Neutrophil (primary cell): ENCODE results near the gene DLX4.

Experiments
- H3K27ac ChIP-seq: fragments of 200-600 bp; sonication (generic); 2 replicates; pipeline ENCODE4 v1.5.1; 2016; ENCODE audit warnings: mild to moderate bottlenecking, moderate library complexity
- H3K27me3 ChIP-seq: fragments of 200-600 bp; sonication (generic); 2 replicates; pipeline ENCODE4 v1.6.0; 2016; ENCODE audit warnings: mild to moderate bottlenecking
- H3K36me3 ChIP-seq: fragments of 200-600 bp; sonication (generic); 2 replicates; pipeline ENCODE4 v1.5.1; 2017
- H3K4me1 ChIP-seq, 2 experiments: fragments of 200-600 bp in 1 of 2; sonication (generic) in 1 of 2; 1 replicate in 1 of 2; 2 replicates in 1 of 2; pipeline versions ENCODE4 v1.5.1 to v1.6.1; 2013 to 2016; ENCODE audit warnings: low read depth in 1 of 2, low read length in 1 of 2, mild to moderate bottlenecking in 1 of 2, moderate library complexity in 1 of 2; ENCODE audit not compliant: control insufficient read depth in 1 of 2, insufficient read depth in 1 of 2
- H3K4me3 ChIP-seq, 2 experiments: fragments of 200-600 bp in 1 of 2; sonication (generic) in 1 of 2; 1 replicate in 1 of 2; 2 replicates in 1 of 2; pipeline ENCODE4 v1.5.1; 2013 to 2016; ENCODE audit warnings: low read depth in 1 of 2, low read length in 1 of 2, mild to moderate bottlenecking in 1 of 2, moderate library complexity in 1 of 2
- H3K9me3 ChIP-seq: fragments of 200-600 bp; sonication (generic); 2 replicates; pipeline ENCODE4 v1.5.1; 2016
- CTCF ChIP-seq: fragments of 200-600 bp; sonication (generic); IDR thresholded peaks from 2 replicates; pipeline ENCODE4 v1.5.1; 2016; ENCODE audit warnings: antibody characterized with exemption

The DLX4 gene

GRCh38 chr17:49969134-49969759 is at the start of gene DLX4:
Gene DLX4 (plus strand): TSS chr17:49969190. CDS start chr17:49969469, 279 bp downstream.
- no peak within 1 kb of the TSS for H3K27ac ChIP-seq
- no peaks in the 10 kb centered on the region for H3K9me3 ChIP-seq
- no peaks in the 10 kb centered on the region for H3K36me3 ChIP-seq
- peak within 1 kb of the TSS; percentile 58 to 63 for H3K4me3 ChIP-seq
- TF ChIP-seq CTCF: no peak
- peaks cover 100% of the 10 kb centered on the region for H3K27me3 ChIP-seq
- H3K4me1 ChIP-seq: peaks cover 21 to 30% of the 10 kb centered on the region in 2 experiments

- Histone ChIP-seq H3K4me3 (no peak overlapping the region), H3K4me1 (no peaks in the 10 kb centered on the region), H3K36me3 (no peaks in the 10 kb centered on the region), H3K27me3 (peaks cover 64% of the 10 kb centered on the region), H3K27ac (no peak overlapping the region), H3K9me3 (no peaks in the 10 kb centered on the region)
- TF ChIP-seq CTCF: no peak
Measured at GRCh38 chr17:49920030-49920769, 48.8 kb upstream of the DLX4 start.

GRCh38 chr17:49922095-49922494 is 46.9 kb upstream of the DLX4 start:
- no peak for TF ChIP-seq CTCF
- Histone ChIP-seq H3K4me1 (no peaks in the 10 kb centered on the region), H3K9me3 (no peaks in the 10 kb centered on the region), H3K36me3 (no peaks in the 10 kb centered on the region), H3K27ac (no peak overlapping the region), H3K27me3 (peaks cover 61% of the 10 kb centered on the region), H3K4me3 (no peak overlapping the region)

GRCh38 chr17:49924116-49924515 is 44.9 kb upstream of the DLX4 start:
- H3K27ac ChIP-seq: no peak overlapping the region
- no peaks in the 10 kb centered on the region for H3K36me3 ChIP-seq
- peaks cover 76% of the 10 kb centered on the region for H3K27me3 ChIP-seq
- no peak overlapping the region for H3K4me3 ChIP-seq
- H3K9me3 ChIP-seq: no peaks in the 10 kb centered on the region
- TF ChIP-seq CTCF: no peak
- no peaks in the 10 kb centered on the region for H3K4me1 ChIP-seq

GRCh38 chr17:49924589-49924988 is 44.4 kb upstream of the DLX4 start:
- H3K9me3 ChIP-seq: no peaks in the 10 kb centered on the region
- TF ChIP-seq CTCF: no peak
- H3K4me3 ChIP-seq: no peak overlapping the region
- no peaks in the 10 kb centered on the region for H3K4me1 ChIP-seq
- no peaks in the 10 kb centered on the region for H3K36me3 ChIP-seq
- H3K27me3 ChIP-seq: peaks cover 77% of the 10 kb centered on the region
- H3K27ac ChIP-seq: no peak overlapping the region
